ENCODE data around the gene UTS2B. TPM values are rescaled to one million over a fixed set of nuclear protein-coding genes. Genes with fewer than 3 reads are reported as not detected.

The UTS2B gene
- total RNA-seq, 2 donors from 2014 or later, result not detected

- Mint-ChIP-seq H3K27ac (no peak overlapping the region), H3K4me1 (ENCODE audit: low read depth in 2 of 2) (peaks cover 20 to 27% of the 10 kb centered on the region in 2 donors), H3K4me3 (no peak overlapping the region), H3K27me3 (peaks cover 7 to 8% of the 10 kb centered on the region in 2 donors), H3K36me3 (no peaks in the 10 kb centered on the region), H3K9me3 (no peaks in the 10 kb centered on the region)
- ATAC-seq (no peak), DNase-seq (ENCODE audit: low spot score) (no peak)
These were observed 2.8 kb downstream of the UTS2B start for GRCh38 chr3:191327526-191327925.

GRCh38 chr3:191324936-191325335 lies 5.4 kb downstream of the UTS2B start:
- DNase-seq (ENCODE audit: low spot score) (no peak), ATAC-seq (no peak)
- peaks cover 7 to 21% of the 10 kb centered on the region in 2 donors for H3K27me3 Mint-ChIP-seq
- H3K27ac Mint-ChIP-seq, result no peak overlapping the region
- H3K9me3 Mint-ChIP-seq, result no peaks in the 10 kb centered on the region
- H3K4me1 Mint-ChIP-seq (ENCODE audit: low read depth in 2 of 2), result peaks cover 8 to 10% of the 10 kb centered on the region in 2 donors
- H3K4me3 Mint-ChIP-seq, result no peak overlapping the region
- H3K36me3 Mint-ChIP-seq, result no peaks in the 10 kb centered on the region

GRCh38 chr3:191321019-191321767 lies 9.1 kb downstream of the UTS2B start:
- H3K4me1 Mint-ChIP-seq (ENCODE audit: low read depth in 2 of 2), result no peaks in the 10 kb centered on the region
- peaks cover 7 to 25% of the 10 kb centered on the region in 2 donors for H3K27me3 Mint-ChIP-seq
- DNase-seq (ENCODE audit: low spot score), result no peak
- ATAC-seq, result no peak
- H3K27ac Mint-ChIP-seq, result no peak overlapping the region
- H3K36me3 Mint-ChIP-seq, result no peaks in the 10 kb centered on the region
- no peak overlapping the region for H3K4me3 Mint-ChIP-seq
- H3K9me3 Mint-ChIP-seq, result no peaks in the 10 kb centered on the region

- Mint-ChIP-seq H3K27ac (no peak overlapping the region), H3K4me1 (ENCODE audit: low read depth in 2 of 2) (no peaks in the 10 kb centered on the region), H3K9me3 (no peaks in the 10 kb centered on the region), H3K4me3 (no peak overlapping the region), H3K27me3 (peaks cover 7 to 25% of the 10 kb centered on the region in 2 donors), H3K36me3 (no peaks in the 10 kb centered on the region)
- ATAC-seq, result no peak
- DNase-seq (ENCODE audit: low spot score), result no peak
These were observed 10.0 kb downstream of the UTS2B start for GRCh38 chr3:191320316-191320715.

GRCh38 chr3:191316876-191317603 lies 13.3 kb downstream of the UTS2B start:
- H3K27me3 Mint-ChIP-seq, result peaks cover 0 to 12% of the 10 kb centered on the region in 2 donors
- no peak for DNase-seq (ENCODE audit: low spot score)
- no peaks in the 10 kb centered on the region for H3K36me3 Mint-ChIP-seq
- H3K4me3 Mint-ChIP-seq, result no peak overlapping the region
- peak in 1 of 2 donors; percentile 43 for ATAC-seq
- H3K4me1 Mint-ChIP-seq (ENCODE audit: low read depth in 2 of 2), result no peaks in the 10 kb centered on the region
- H3K9me3 Mint-ChIP-seq, result no peaks in the 10 kb centered on the region
- no peak overlapping the region for H3K27ac Mint-ChIP-seq

- H3K4me1 Mint-ChIP-seq (ENCODE audit: low read depth in 2 of 2), result no peaks in the 10 kb centered on the region
- ATAC-seq, result no peak
- no peak for DNase-seq (ENCODE audit: low spot score)
- H3K4me3 Mint-ChIP-seq, result no peak overlapping the region
- no peaks in the 10 kb centered on the region for H3K9me3 Mint-ChIP-seq
- H3K27me3 Mint-ChIP-seq, result peaks cover 2 to 7% of the 10 kb centered on the region in 2 donors
- H3K36me3 Mint-ChIP-seq, result no peaks in the 10 kb centered on the region
- no peak overlapping the region for H3K27ac Mint-ChIP-seq
These were observed 16.1 kb downstream of the UTS2B start for GRCh38 chr3:191314109-191314728.

GRCh38 chr3:191313296-191313695 lies 17.0 kb downstream of the UTS2B start:
- Mint-ChIP-seq H3K27ac (no peak overlapping the region), H3K9me3 (no peaks in the 10 kb centered on the region), H3K27me3 (peaks cover 0 to 7% of the 10 kb centered on the region in 2 donors), H3K36me3 (no peaks in the 10 kb centered on the region), H3K4me1 (ENCODE audit: low read depth in 2 of 2) (no peaks in the 10 kb centered on the region), H3K4me3 (no peak overlapping the region)
- ATAC-seq (no peak), DNase-seq (ENCODE audit: low spot score) (no peak)

- Mint-ChIP-seq H3K9me3 (no peaks in the 10 kb centered on the region), H3K27ac (no peak overlapping the region), H3K4me3 (no peak overlapping the region), H3K36me3 (no peaks in the 10 kb centered on the region), H3K4me1 (ENCODE audit: low read depth in 2 of 2) (no peaks in the 10 kb centered on the region), H3K27me3 (peaks cover 4 to 7% of the 10 kb centered on the region in 2 donors)
- no peak for ATAC-seq
- DNase-seq (ENCODE audit: low spot score), result no peak
These were observed 23.0 kb downstream of the UTS2B start for GRCh38 chr3:191307341-191307740.

GRCh38 chr3:191306428-191306827 lies 23.9 kb downstream of the UTS2B start:
- no peak overlapping the region for H3K4me3 Mint-ChIP-seq
- ATAC-seq, result no peak
- no peaks in the 10 kb centered on the region for H3K9me3 Mint-ChIP-seq
- no peaks in the 10 kb centered on the region for H3K36me3 Mint-ChIP-seq
- H3K27ac Mint-ChIP-seq, result no peak overlapping the region
- no peak for DNase-seq (ENCODE audit: low spot score)
- no peaks in the 10 kb centered on the region for H3K4me1 Mint-ChIP-seq (ENCODE audit: low read depth in 2 of 2)
- H3K27me3 Mint-ChIP-seq, result peaks cover 5 to 7% of the 10 kb centered on the region in 2 donors

- Mint-ChIP-seq H3K27me3 (peaks cover 0 to 5% of the 10 kb centered on the region in 2 donors), H3K36me3 (no peaks in the 10 kb centered on the region), H3K9me3 (no peaks in the 10 kb centered on the region), H3K4me3 (no peak overlapping the region), H3K27ac (no peak overlapping the region), H3K4me1 (ENCODE audit: low read depth in 2 of 2) (no peaks in the 10 kb centered on the region)
- ATAC-seq (no peak), DNase-seq (ENCODE audit: low spot score) (no peak)
These were observed 26.7 kb downstream of the UTS2B start for GRCh38 chr3:191303596-191303995.

GRCh38 chr3:191302451-191302850 lies 27.9 kb downstream of the UTS2B start:
- Mint-ChIP-seq H3K9me3 (no peaks in the 10 kb centered on the region), H3K27ac (no peak overlapping the region), H3K27me3 (peaks cover 0 to 5% of the 10 kb centered on the region in 2 donors), H3K4me1 (ENCODE audit: low read depth in 2 of 2) (no peaks in the 10 kb centered on the region), H3K4me3 (no peak overlapping the region), H3K36me3 (no peaks in the 10 kb centered on the region)
- no peak for DNase-seq (ENCODE audit: low spot score)
- no peak for ATAC-seq

- Mint-ChIP-seq H3K4me3 (no peak overlapping the region), H3K36me3 (no peaks in the 10 kb centered on the region), H3K27ac (no peak overlapping the region), H3K4me1 (ENCODE audit: low read depth in 2 of 2) (no peaks in the 10 kb centered on the region), H3K9me3 (no peaks in the 10 kb centered on the region), H3K27me3 (peaks cover 0 to 7% of the 10 kb centered on the region in 2 donors)
- ATAC-seq, result no peak
- DNase-seq (ENCODE audit: low spot score), result no peak
These were observed 28.4 kb downstream of the UTS2B start for GRCh38 chr3:191301782-191302411.

GRCh38 chr3:191301017-191301416 lies 29.3 kb downstream of the UTS2B start:
- no peak for DNase-seq (ENCODE audit: low spot score)
- no peak for ATAC-seq
- Mint-ChIP-seq H3K4me1 (ENCODE audit: low read depth in 2 of 2) (no peaks in the 10 kb centered on the region), H3K36me3 (no peaks in the 10 kb centered on the region), H3K9me3 (no peaks in the 10 kb centered on the region), H3K4me3 (no peak overlapping the region), H3K27ac (no peak overlapping the region), H3K27me3 (peaks cover 0 to 7% of the 10 kb centered on the region in 2 donors)

Measured in natural killer cell treated with Interleukin-12 subunit alpha and Interleukin-12 subunit beta and Interleukin-15 and Interleukin-18, amount 100 ng/mL, for 72 hours (primary cell).